Measurements from ENCODE around the gene CETN1. TPM values are rescaled to one million over a fixed set of nuclear protein-coding genes. Genes with fewer than 3 reads are reported as not detected.

Gene CETN1
- total RNA-seq, 4 donors from 2014 or later = not detected

DNA sequence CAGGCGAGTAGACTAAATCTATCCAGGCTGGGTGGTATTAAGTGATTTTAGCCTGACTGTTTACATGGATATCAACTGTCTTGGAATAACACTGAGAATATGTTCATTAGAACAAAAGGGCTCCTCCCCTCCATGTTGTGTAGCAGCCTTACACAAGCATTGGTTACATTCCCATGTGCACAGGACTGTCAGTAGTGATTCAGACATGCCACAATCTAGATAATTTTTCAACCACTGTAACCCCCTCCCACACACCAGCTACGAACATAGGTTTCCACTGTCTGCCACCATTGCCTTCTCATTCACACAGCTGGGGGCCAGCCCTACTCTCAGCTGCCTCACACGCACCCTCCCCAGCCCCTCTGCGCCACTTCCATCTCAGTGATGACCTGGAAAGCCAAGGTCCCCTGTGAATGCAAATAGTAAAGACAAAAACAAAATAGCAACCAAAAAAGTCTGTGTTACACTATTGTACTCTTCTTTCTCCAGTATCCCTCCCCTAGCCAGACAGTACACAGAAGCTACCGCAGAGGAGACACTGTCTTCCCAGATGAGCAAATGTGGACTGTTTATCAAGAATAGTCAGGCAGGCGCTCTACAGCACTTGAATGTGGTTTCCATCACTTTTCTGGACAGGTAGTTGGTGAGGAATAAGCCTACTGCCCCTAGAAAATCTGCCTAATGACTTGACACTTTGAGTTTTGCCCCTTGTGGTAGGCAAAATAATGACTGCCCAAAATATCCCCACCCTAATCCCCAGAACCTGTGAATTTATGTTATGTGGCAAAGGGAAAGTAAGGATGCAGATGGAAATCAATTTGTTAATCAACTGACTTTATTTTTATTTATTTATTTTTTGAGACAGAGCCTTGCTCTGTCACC is 49.3 kb downstream of the CETN1 start:
- Histone ChIP-seq H3K27ac (no peak overlapping the region), H3K9me3 (no peaks in the 10 kb centered on the region), H3K4me3 (no peak overlapping the region), H3K4me1 (no peaks in the 10 kb centered on the region), H3K27me3 (no peaks in the 10 kb centered on the region), H3K36me3 (no peaks in the 10 kb centered on the region)
- TF ChIP-seq POLR2A (IDR thresholded peaks at IDR 0.05) = no peak
- TF ChIP-seq, protein P1, sequence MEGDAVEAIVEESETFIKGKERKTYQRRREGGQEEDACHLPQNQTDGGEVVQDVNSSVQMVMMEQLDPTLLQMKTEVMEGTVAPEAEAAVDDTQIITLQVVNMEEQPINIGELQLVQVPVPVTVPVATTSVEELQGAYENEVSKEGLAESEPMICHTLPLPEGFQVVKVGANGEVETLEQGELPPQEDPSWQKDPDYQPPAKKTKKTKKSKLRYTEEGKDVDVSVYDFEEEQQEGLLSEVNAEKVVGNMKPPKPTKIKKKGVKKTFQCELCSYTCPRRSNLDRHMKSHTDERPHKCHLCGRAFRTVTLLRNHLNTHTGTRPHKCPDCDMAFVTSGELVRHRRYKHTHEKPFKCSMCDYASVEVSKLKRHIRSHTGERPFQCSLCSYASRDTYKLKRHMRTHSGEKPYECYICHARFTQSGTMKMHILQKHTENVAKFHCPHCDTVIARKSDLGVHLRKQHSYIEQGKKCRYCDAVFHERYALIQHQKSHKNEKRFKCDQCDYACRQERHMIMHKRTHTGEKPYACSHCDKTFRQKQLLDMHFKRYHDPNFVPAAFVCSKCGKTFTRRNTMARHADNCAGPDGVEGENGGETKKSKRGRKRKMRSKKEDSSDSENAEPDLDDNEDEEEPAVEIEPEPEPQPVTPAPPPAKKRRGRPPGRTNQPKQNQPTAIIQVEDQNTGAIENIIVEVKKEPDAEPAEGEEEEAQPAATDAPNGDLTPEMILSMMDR (IDR thresholded peaks at IDR 0.05) = no peak
- intact Hi-C loops (cut with DNase I; ENCODE audit: low total_unique reads) = no loop called here
- DNase-seq = no peak

DNA sequence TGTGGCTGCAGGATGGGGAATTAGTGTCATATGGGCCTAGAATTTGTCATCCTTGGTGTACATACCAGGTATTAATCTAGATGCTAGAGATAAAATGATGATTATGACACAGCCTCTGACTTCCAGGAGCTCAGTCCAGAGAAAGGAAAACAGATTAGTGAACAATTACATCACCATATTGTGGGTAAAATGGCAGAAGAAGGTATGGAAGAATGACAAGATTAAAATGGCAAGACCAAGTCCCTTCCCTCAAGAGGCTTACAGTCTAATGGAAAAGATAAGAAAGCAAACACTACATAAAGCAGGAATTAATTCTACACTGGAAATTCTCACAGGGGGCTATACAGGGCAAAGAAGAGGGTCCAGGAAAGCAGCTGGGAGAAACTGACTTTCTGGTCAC is 51.4 kb downstream of the CETN1 start:
- no peaks in the 10 kb centered on the region for H3K36me3 ChIP-seq
- no peaks in the 10 kb centered on the region for H3K27me3 ChIP-seq
- no peak for TF ChIP-seq POLR2A (IDR thresholded peaks at IDR 0.05)
- TF ChIP-seq, protein P1 (IDR thresholded peaks at IDR 0.05) = no peak
- no peak overlapping the region for H3K4me3 ChIP-seq
- DNase-seq = no peak
- no peaks in the 10 kb centered on the region for H3K9me3 ChIP-seq
- H3K27ac ChIP-seq = no peak overlapping the region
- intact Hi-C loops (cut with DNase I; ENCODE audit: low total_unique reads) = no loop called here
- no peaks in the 10 kb centered on the region for H3K4me1 ChIP-seq

Other genes starting within 250 kb of the CETN1 start
- gene COLEC12, start 79.7 kb upstream of the CETN1 start, total RNA-seq = 10 to 100 TPM; 20.2 to 81.3 (median 29.1) TPM
- gene CLUL1, start 16.6 kb downstream of the CETN1 start, total RNA-seq = 10 to 100 TPM in 1 of 4 donors, under 1 TPM in 1, not detected in 2; 0.21 to 25.6 TPM
- 10 to 100 TPM in 1 of 4 donors, 1 to 10 TPM in 1, under 1 TPM in 1, not detected in 1; 0.26 to 28.6 (median 4.8) TPM for gene TYMS, start 77.3 kb downstream of the CETN1 start, total RNA-seq
- 100 to 1,000 TPM in 1 of 4 donors, 10 to 100 TPM in 3; 12.0 to 110 (median 38.5) TPM for gene ENOSF1, start 132.2 kb downstream of the CETN1 start, total RNA-seq
- gene YES1, start 231.9 kb downstream of the CETN1 start, total RNA-seq = 100 to 1,000 TPM in 1 of 4 donors, 10 to 100 TPM in 3; 21.0 to 158 (median 37.0) TPM

Measured in uterus (tissue), 4 donors.